ENCODE data around the gene SLC52A3. TPM values are rescaled to one million over a fixed set of nuclear protein-coding genes. Genes with fewer than 3 reads are reported as not detected.

The SLC52A3 gene
- total and polyA plus RNA-seq, 9 of the 15 experiments (the other 6 are each of a cell fraction or from before 2014, with no cell fraction given) = 0.06 to 0.60 (median 0.11) TPM

GRCh38 chr20:776165-776564, 7.9 kb upstream of the SLC52A3 start:
- Histone ChIP-seq H3K4me2 (ENCODE audit: insufficient read depth, low read length) (peak overlapping the region; percentile 66), H3K27me3 (ENCODE audit: control insufficient read depth in 2 of 2, insufficient read depth in 2 of 2, low read length in 2 of 2) (no peaks in the 10 kb centered on the region), H3K9me1 (ENCODE audit: control insufficient read depth, insufficient read depth, low read length) (no peaks in the 10 kb centered on the region), H3K36me3 (ENCODE audit: control insufficient read depth, insufficient read depth, low read length) (no peaks in the 10 kb centered on the region), H3K4me3 (no peak overlapping the region), H3K9ac (ENCODE audit: insufficient read depth in 1 of 2, low read depth in 2 of 2, low read length in 2 of 2) (no peak overlapping the region), H3K27ac (ENCODE audit: extremely low read depth, low read depth, low read length) (no peak overlapping the region), H2AFZ (ENCODE audit: low read depth, low read length) (peak overlapping the region; percentile 69; the same call in 1 of the 2 replicates), H3K79me2 (ENCODE audit: control insufficient read depth, insufficient read depth, low read length) (no peaks in the 10 kb centered on the region), H3K4me1 (replicated peaks in 1 of 2; ENCODE audit: control insufficient read depth in 2 of 2, insufficient read depth in 2 of 2, low read length in 2 of 2) (peaks cover 13 to 23% of the 10 kb centered on the region in 2 experiments), H4K20me1 (replicated peaks; ENCODE audit: control insufficient read depth, insufficient read depth, low read length) (no peaks in the 10 kb centered on the region), H3K9me3 (replicated peaks; ENCODE audit: control insufficient read depth, insufficient read depth, low read depth, low read length) (no peaks in the 10 kb centered on the region)
- POLR2A ChIA-PET = interaction anchor here (0.5 to 0.9 kb wide), 4 partner anchors 11 to 673 kb away, joined by 3 read pairs; no protein-coding TSS in a partner anchor
- CTCF ChIA-PET (ENCODE audit: low intra/inter-chr PET ratio) = no interaction called here
- DNase-seq (ENCODE audit: extremely low read depth in 1 of 4, low spot score in 3 of 4) (no peak), FAIRE-seq (no peak), ATAC-seq (no peak)
- WGBS (ENCODE audit: insufficient coverage, low coverage, missing lambda C conversion rate) = 17% methylated on average over 2 of the region's 2 CpGs
- intact Hi-C loops (cut with micrococcal nuclease) (no loop called here), in situ Hi-C loops (cut with MboI) (no loop called here)
- BruUV-seq (replicated peaks) = no TSS peak
- TF ChIP-seq KDM1A (IDR thresholded peaks at IDR 0.05) = no peak
- TF ChIP-seq ZNF232 (CRISPR knock-in tag; IDR thresholded peaks at IDR 0.05) = no peak
- TF ChIP-seq MXD1 (CRISPR knock-in tag; IDR thresholded peaks at IDR 0.05; ENCODE audit: borderline replicate concordance, poor library complexity, severe bottlenecking) = no peak
- no peak for TF ChIP-seq RAD21 (CRISPR knock-in tag; conservative IDR thresholded peaks at IDR 0.05 in 1 of 2, IDR thresholded peaks at IDR 0.05 in 1 of 2)
- no peak for TF ChIP-seq PYGO2 (tag; IDR thresholded peaks at IDR 0.05)

Measured in K562 (cell line).